ENCODE measurements around the gene DLK2.
A peak's percentile ranks its signal among the peaks of the same experiment; 100 is the strongest.

The DLK2 gene

GRCh38 chr6:43454696-43455530 lies 435 bp downstream of the DLK2 start:
- no peak for TF ChIP-seq TAF1 (IDR thresholded peaks at IDR 0.05; ENCODE audit: borderline replicate concordance, insufficient read depth, low read length)
- TF ChIP-seq REST (IDR thresholded peaks at IDR 0.05; ENCODE audit: insufficient read depth in 1 of 2, low read depth in 2 of 2, low read length in 2 of 2): peak in 1 of 2 experiments; percentile 32; a peak in 1 of 4 replicates
- peak; percentile 5 for TF ChIP-seq FOXP2 (optimal IDR thresholded peaks at IDR 0.05; ENCODE audit: borderline replicate concordance, extremely low read depth, extremely low read length, insufficient read depth)
- TF ChIP-seq POLR2AphosphoS5 (IDR thresholded peaks at IDR 0.05; ENCODE audit: low read depth, low read length): 0 out of 2 replicates have a peak, but pooled peaks have one; percentile 22
- TF ChIP-seq SIN3A (IDR thresholded peaks at IDR 0.05; ENCODE audit: borderline replicate concordance, insufficient read depth, low read length): no peak

DNA sequence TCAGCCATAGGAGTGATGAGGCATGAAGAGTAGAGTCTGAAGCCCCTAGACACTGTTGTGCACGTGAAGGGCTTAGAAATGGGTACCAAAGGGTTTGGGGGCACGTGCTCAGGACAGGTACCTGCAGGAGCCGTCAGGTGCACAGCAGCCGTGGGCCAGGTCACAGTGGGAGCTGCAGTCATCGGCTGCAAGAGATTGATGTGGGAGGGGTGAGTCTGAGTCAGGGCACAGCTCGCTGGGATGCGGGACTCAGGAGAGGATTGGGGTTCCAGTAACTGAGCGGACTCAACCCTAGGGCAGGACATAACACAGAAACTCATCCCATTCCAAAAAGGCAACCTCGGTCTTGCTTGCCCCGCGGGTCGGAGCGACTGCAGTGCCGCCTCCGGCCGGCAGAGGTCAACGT lies 1.1 kb downstream of the DLK2 start:
- TF ChIP-seq REST (IDR thresholded peaks at IDR 0.05; ENCODE audit: insufficient read depth in 1 of 2, low read depth in 2 of 2, low read length in 2 of 2) (0 out of 4 replicates have a peak, but pooled peaks of 1 of the 2 experiments have one; percentile 43), SIN3A (IDR thresholded peaks at IDR 0.05; ENCODE audit: borderline replicate concordance, insufficient read depth, low read length) (no peak), FOXP2 (optimal IDR thresholded peaks at IDR 0.05; ENCODE audit: borderline replicate concordance, extremely low read depth, extremely low read length, insufficient read depth) (peak; percentile 72)

DNA sequence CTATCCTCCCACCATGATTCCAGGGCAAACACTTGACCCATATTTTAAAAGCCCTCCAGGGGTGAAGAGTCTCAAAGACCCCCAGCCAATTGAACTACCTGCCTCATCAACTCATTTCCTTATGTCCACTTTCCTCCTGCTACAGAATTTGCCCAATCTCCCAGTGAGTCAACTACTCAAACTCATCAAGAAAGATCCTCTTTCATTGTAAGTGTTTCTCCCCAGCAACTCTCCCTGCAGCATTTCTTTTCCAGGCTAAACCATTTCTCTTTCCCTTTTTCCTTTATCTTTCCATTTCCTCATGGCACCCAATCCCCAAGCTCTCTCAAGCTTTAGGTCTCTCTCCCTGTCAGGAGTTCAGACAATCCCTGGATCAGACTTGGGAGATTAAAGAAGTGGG lies 1.5 kb downstream of the DLK2 start:
- TF ChIP-seq FOXP2 (optimal IDR thresholded peaks at IDR 0.05; ENCODE audit: borderline replicate concordance, extremely low read depth, extremely low read length, insufficient read depth) (no peak), REST (IDR thresholded peaks at IDR 0.05; ENCODE audit: insufficient read depth in 1 of 2, low read depth in 2 of 2, low read length in 2 of 2) (no peak), POLR2AphosphoS5 (IDR thresholded peaks at IDR 0.05; ENCODE audit: low read depth, low read length) (no peak), TAF1 (IDR thresholded peaks at IDR 0.05; ENCODE audit: borderline replicate concordance, insufficient read depth, low read length) (no peak), SIN3A (IDR thresholded peaks at IDR 0.05; ENCODE audit: borderline replicate concordance, insufficient read depth, low read length) (no peak)

DNA sequence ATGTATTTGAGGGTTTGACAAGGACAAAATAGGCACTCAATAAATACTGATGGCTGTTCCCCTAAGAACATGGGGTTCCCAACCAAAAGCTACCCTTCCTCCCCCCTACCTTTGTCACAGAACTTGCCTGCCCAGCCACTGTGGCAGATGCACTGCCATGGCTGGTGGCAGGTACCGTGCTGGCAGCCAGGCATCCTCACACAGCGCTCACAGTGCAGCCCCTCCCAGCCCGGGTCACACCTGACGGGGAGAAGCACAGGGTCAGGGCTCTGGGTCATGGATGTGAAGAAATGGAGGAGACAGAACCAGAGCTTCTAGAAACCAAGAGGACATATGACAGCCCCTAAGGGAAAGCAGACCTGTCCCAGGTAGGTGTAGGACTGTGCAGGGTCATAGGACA lies 2.5 kb downstream of the DLK2 start:
- no peak for TF ChIP-seq FOXP2 (optimal IDR thresholded peaks at IDR 0.05; ENCODE audit: borderline replicate concordance, extremely low read depth, extremely low read length, insufficient read depth)

DNA sequence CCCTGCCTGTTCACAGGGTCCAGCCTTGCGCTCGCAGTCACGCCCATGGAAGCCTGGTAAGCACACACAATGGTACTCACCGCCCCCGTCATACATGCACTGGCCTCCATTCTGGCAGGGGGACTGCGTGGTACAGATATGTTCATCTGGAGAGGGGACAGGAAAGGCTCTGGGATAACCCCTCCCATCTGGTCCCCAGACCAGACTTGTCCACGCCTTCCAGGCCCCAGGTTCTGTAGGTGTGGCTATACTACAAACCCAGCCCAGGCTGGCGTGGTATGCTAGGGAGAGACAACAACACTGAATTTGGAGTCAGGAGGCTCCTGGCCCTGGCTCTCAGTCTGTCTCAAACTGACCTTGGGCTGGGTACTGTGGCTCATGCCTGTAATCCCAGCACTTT lies 3.4 kb downstream of the DLK2 start:
- TF ChIP-seq SIN3A (IDR thresholded peaks at IDR 0.05; ENCODE audit: borderline replicate concordance, insufficient read depth, low read length): no peak
- TF ChIP-seq TAF1 (IDR thresholded peaks at IDR 0.05; ENCODE audit: borderline replicate concordance, insufficient read depth, low read length): no peak
- TF ChIP-seq POLR2AphosphoS5 (IDR thresholded peaks at IDR 0.05; ENCODE audit: low read depth, low read length): no peak
- TF ChIP-seq REST (IDR thresholded peaks at IDR 0.05; ENCODE audit: insufficient read depth in 1 of 2, low read depth in 2 of 2, low read length in 2 of 2): no peak
- TF ChIP-seq FOXP2 (optimal IDR thresholded peaks at IDR 0.05; ENCODE audit: borderline replicate concordance, extremely low read depth, extremely low read length, insufficient read depth): no peak

Measured in PFSK-1 (cell line).